GM18502 (cell line): ENCODE measurements around the gene NEU3.
"Not testable (repeated sequence)": the region's sequence is repeated elsewhere in the genome, so short reads cannot be mapped to it uniquely, and the experiment has no call there.

Experiments used
- ATAC-seq: cut with Tn5 transposase; IDR thresholded peaks from one replicate; pipeline ENCODE4 v1.9.1; 2021; ENCODE audit warnings: mild to moderate bottlenecking; ENCODE audit not compliant: unreplicated experiment, poor library complexity

Gene NEU3

DNA sequence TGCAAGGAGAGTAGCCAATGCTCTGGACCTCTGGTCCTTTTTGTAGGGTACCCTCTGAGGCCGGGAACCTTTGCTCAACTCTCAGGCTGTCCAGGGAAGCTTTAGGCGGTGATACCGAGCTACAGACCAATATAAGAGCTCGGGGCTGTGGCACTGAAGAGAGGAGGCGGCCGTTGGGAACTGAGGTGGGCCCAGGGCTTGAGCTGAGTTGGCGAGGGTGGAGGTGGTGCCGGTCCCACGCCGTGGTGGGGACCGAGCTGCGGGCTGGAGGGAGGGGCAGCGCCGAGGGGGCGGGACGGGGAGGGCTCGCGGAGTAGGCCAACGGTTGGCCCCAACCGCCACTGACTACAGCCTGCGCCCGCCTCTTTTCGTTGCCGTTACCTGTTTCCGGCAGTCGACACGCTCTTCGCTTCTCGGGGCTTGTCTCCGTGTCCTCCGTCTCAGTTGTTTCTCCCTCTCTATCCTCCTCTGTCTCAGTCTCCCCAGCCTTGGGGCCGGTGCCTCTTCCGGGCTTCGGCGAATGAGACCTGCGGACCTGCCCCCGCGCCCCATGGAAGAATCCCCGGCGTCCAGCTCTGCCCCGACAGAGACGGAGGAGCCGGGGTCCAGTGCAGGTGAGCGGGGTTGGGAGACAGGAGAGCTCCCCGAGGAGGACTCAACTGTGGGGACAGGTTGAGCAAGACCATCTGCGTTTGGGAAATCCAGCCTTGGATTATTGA is at the start of gene NEU3:
Gene NEU3, plus strand, starts transcription at position 393 of the 719 bp plus-strand sequence. Its CDS starts 128 bp downstream, at position 521.
- ATAC-seq, result peak; percentile 80

DNA sequence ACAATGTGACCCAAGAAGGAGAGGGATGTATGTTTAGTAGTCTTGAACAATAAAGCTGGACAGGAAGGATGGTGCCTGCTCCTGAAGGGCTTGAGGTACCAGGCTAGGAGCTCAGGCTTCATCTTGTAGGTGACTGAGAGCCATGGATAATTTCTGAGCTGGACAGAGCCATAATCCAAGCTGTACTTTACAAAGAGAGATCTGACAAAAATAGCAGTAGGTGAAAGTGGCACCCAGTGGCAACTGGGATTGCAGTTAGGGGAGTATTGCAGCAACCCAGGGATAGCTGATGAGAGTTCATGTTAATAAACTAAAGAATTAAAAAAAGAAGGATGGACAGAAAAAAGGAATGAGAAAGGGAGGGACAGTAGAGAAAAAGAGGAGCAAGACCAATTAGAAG is 47.2 kb upstream of the NEU3 start:
- no peak for ATAC-seq

DNA sequence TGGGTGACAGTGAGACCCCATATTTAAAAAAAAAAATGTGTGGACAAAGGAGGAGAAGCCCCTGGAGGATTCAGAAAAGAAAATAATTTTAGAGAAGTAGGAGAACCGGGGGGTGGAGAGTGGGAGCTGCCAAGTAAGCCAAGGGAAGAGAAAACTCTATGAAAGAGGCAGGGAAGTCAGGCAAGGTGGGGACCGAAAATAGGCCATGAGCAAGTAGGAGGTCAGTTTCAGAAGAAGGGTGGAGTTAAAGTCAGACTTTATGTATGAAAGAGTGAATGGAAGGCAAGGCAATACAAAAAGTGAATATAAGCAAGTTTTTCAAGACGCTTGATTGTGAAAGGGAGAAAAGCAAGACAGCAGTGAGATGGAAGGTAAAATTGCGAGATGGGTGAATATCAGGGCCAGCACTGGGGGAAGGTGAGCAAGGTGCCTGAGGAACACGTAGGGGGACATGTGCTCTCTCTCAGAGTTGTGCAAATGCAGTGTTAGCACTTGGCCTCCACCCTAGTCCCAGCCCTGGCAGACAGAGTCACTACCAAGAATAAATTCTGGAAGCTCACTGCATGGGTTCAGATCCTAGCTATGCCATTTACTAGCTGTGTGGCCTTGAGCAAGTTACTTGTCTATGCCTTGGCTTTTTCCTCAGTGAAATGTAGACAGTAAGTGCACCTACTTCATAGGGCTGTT is 46.5 kb upstream of the NEU3 start:
- ATAC-seq, result no peak

DNA sequence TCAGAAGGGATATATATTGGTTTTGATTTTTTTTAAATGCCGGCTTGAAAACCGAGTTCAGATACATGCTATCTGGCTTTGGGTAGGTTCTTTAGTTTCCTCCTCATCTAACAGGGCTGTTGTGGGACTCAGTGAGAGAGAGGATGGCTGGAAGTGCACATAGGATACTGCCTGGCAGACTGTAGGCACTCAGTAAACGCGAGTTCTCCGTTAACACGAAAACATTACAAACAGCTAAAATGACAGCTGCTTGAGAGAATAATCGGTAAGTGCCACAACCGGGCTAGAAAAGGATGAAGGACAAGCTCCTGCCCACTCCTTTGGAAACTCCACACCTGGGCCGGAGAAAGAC is 40.2 kb upstream of the NEU3 start:
- ATAC-seq, result peak; percentile 10

GRCh38 chr11:74948898-74949752 is 39.6 kb upstream of the NEU3 start, which contains the start of the genes SPCS2 and XRRA1:
Gene SPCS2 (plus strand): TSS chr11:74949266. CDS start chr11:74949286, 20 bp downstream.
Gene XRRA1 (minus strand): TSS chr11:74949091. CDS start chr11:74940878, 8,213 bp downstream.
- peak; percentile 92 for ATAC-seq

GRCh38 chr11:74949753-74950137 is 39.0 kb upstream of the NEU3 start:
- ATAC-seq, result no peak

DNA sequence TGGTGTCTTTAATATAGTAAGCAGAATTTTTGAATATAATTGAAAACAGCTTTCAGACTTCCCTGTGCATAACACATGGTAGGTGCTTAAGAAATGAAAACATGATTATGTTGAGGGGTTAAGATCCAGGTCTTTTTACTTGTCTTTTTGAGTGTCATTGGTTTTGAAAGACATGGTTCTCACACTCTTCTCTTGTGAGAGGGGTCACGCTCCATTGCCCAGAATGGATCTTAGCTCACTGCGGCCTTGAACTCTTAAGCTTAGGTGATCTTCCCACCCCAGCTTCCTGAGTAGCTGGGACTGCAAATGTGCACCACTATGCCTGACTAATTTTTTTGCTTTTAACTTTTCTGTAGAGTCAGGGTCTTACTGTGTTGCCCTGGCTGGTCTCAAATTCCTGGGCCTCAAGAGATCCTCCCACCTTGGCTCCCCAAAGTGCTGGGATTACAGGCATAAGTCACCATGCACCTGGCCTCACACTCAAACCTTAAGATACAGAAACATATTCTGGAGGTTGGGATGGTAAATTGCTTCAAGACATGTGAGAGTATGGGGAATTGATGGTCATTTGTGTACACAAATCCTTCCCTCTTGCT is 38.3 kb upstream of the NEU3 start:
- no peak for ATAC-seq

DNA sequence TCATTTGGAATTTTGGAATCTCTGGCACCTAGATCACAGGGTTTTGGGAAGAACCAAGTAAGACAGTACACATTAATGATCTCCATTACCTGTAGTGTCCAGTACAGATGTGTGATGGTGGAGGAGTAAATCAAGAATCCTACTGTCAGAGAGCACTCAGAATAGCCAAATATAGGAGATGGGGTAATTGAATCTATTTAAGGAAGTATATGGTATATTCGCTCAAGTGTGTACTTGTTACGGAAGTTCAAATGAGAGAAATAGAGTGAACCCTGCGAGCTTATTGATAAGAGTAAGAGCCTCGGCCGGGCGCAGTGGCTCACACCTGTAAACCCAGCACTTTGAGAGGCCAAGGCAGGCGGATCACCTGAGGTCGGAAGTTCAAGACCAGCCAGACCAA is 37.5 kb upstream of the NEU3 start:
- ATAC-seq, result no peak

- ATAC-seq, result no peak
These were observed 36.0 kb upstream of the NEU3 start for GRCh38 chr11:74952752-74953151.

DNA sequence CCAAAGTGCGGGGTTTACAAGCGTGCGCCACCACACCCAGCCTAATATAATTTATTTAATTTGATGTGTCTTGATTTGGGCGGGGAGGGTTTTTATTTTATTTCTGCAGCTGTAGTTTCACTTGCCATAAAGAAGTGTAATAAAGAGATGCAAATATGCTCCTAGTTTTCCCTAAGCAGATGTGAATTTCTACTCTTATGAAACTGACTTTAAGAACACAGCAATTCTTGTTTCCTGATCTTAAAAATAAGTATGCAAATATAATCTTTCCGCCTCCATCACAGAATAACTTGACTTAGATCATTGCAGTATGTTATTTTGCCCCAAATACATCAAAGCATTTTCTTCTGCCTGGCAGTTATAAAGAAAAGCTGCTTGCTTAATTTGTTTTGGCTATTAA is 35.3 kb upstream of the NEU3 start:
- ATAC-seq, result no peak

DNA sequence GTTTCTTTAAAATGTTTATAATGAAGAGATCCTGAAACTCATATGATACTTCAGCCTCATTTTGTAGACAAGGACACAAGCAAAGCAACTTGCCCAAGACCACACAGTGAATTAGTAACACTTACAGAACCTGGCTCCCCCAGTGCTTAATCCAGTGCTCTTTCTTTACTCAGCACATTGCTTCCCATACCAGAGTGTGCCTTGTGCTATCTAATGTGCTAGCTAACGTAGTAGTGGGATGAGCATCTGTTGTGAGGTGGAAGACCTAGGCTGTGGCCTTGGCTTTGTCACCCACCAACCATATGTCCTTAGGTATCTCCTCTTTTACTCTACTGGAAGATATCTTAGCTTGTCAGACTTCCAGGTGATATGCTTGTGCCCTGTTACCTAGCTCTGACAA is 34.5 kb upstream of the NEU3 start:
- no peak for ATAC-seq

- ATAC-seq, result no peak
These were observed 32.2 kb upstream of the NEU3 start for GRCh38 chr11:74956397-74957015.

GRCh38 chr11:74957937-74958629 is 30.6 kb upstream of the NEU3 start:
- ATAC-seq, result no peak

DNA sequence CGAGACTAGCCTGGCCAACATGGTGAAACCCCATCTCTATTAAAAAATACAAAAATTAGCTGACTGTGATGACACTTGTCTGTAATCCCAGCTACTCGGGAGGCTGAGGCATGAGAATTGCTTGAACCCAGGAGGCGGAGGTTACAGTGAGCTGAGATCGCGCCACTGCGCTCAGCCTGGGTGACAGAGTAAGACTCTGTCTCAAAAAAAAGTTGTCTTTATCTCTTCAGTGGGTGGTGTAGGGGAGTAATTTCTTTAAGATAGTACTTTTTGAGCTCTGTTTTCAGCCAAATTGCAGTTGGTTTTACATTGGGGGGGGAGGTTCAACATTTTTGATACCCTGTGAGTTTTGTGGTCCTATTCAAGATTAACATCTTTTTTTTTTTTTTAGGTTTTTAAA is 28.6 kb upstream of the NEU3 start:
- not testable (repeated sequence) for ATAC-seq

DNA sequence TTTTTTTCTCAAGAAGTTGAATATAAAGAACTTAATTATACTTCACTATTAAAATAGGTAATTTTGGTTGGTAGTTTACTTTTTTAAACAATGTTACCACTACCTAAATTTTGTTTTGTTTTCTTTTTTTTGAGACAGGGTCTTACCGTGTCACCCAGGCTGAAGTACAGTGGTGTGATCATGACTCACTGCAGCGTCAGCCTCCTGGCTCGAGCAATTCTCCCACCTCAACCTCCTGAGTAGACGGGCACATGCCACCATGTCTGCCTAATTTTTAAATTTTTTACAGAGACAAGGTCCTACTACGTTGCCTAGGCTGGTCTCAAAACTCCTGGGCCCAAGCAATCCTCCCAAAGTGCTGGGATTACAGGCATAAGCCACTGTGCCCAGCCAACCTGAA is 22.1 kb upstream of the NEU3 start:
- ATAC-seq, result no peak

GRCh38 chr11:74970852-74971395 is 17.8 kb upstream of the NEU3 start:
- ATAC-seq, result no peak

DNA sequence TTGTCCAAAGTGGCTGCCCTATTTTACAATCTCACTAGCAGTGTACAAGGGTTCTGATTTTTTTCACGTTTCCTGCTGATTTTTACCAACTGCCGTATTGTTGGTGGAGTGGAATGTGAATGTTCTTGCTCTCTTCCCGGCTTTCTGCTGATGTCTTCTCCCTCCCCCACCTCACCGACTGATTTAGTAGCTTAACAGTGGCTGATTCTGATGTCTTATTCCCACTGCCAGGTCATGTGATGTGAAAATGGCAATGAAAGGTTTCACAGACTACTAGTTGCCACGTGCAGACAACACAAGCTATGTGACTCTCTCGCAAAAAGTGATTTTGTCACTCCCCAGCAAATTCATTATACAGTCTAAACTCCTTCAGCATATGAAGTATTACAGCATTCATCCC is 17.3 kb upstream of the NEU3 start:
- no peak for ATAC-seq

DNA sequence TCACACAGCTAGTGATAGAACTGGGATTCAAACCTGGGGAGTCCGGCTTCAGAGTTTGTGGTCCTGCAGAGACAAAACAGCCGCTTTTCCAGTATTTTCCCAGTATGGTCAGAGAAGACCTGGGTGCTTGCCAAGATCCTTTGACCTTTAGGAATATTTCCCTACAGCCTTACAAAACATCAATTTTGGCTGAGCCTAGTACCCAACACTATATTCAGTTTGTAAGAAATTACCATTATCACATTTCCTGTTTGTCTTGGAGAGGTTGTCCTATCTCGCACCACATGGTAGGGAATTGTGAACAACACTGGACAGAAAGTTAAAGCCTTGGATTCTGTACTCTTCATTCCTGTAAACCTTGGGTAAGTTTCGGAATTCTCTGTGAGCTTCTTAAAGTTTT is 10.7 kb upstream of the NEU3 start:
- ATAC-seq, result no peak

GRCh38 chr11:74980634-74981033 is 8.1 kb upstream of the NEU3 start:
- no peak for ATAC-seq
